ENCODE data around the gene JMJD1C.

DNA sequence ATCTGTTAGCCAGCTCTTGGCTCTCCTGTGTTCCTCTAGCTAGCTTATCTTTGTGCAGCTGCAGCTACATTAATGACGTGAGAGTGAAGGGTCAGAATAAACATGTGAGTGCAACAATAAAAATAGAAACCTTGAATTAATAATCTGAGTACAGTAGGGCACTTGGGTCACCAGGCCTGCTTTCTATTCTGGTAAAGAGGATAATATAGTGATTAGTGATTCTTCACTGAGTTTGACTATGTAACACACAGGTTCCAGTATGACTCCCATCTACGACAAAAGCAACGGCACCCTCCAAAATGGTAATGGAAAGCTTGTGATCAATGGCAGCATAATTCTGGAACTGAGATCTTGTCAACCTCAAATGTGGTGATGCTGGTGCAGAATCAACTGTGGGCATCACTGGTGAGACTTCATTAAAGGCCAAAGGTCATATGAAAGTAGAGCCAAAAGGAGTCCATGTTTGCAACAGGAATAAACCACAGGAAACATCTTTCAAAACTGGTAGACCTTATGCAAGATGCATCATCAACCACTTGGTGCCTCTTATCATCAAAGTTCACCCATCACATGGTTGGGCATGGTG is 255.1 kb downstream of the JMJD1C start:
- no peak for TF ChIP-seq EZH2 (IDR thresholded peaks at IDR 0.05)
- TF ChIP-seq, protein P1, sequence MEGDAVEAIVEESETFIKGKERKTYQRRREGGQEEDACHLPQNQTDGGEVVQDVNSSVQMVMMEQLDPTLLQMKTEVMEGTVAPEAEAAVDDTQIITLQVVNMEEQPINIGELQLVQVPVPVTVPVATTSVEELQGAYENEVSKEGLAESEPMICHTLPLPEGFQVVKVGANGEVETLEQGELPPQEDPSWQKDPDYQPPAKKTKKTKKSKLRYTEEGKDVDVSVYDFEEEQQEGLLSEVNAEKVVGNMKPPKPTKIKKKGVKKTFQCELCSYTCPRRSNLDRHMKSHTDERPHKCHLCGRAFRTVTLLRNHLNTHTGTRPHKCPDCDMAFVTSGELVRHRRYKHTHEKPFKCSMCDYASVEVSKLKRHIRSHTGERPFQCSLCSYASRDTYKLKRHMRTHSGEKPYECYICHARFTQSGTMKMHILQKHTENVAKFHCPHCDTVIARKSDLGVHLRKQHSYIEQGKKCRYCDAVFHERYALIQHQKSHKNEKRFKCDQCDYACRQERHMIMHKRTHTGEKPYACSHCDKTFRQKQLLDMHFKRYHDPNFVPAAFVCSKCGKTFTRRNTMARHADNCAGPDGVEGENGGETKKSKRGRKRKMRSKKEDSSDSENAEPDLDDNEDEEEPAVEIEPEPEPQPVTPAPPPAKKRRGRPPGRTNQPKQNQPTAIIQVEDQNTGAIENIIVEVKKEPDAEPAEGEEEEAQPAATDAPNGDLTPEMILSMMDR (IDR thresholded peaks at IDR 0.05 in 2 of 3, conservative IDR thresholded peaks at IDR 0.05 in 1 of 3; ENCODE audit: borderline replicate concordance in 1 of 3, insufficient read depth in 1 of 3, low read depth in 2 of 3, low read length in 2 of 3) = no peak

Measured in HCT116 (cell line).